ENCODE measurements around the gene ACAN.

The ACAN gene

GRCh38 chr15:88803241-88803919, at the start of gene ACAN:
TSS of gene ACAN (plus strand) at chr15:88803436. CDS start at chr15:88836207, 32,771 bp downstream.
- H3K4me3 ChIP-seq (ENCODE audit: low read depth, low read length): no peak within 1 kb of the TSS
- TF ChIP-seq CTCF (IDR thresholded peaks at IDR 0.05; ENCODE audit: borderline replicate concordance, insufficient read depth, low read depth, low read length): no peak

- no peak overlapping the region for H3K4me3 ChIP-seq (ENCODE audit: low read depth, low read length)
- no peak for TF ChIP-seq CTCF (IDR thresholded peaks at IDR 0.05; ENCODE audit: borderline replicate concordance, insufficient read depth, low read depth, low read length)
These were observed 46.7 kb upstream of the ACAN start for GRCh38 chr15:88756521-88756920.

GRCh38 chr15:88756921-88757320, 46.3 kb upstream of the ACAN start:
- no peak for TF ChIP-seq CTCF (IDR thresholded peaks at IDR 0.05; ENCODE audit: borderline replicate concordance, insufficient read depth, low read depth, low read length)
- H3K4me3 ChIP-seq (ENCODE audit: low read depth, low read length): no peak overlapping the region

GRCh38 chr15:88759872-88760271, 43.4 kb upstream of the ACAN start:
- H3K4me3 ChIP-seq (ENCODE audit: low read depth, low read length): no peak overlapping the region
- TF ChIP-seq CTCF (IDR thresholded peaks at IDR 0.05; ENCODE audit: borderline replicate concordance, insufficient read depth, low read depth, low read length): no peak

GRCh38 chr15:88764448-88764847, 38.8 kb upstream of the ACAN start:
- TF ChIP-seq CTCF (IDR thresholded peaks at IDR 0.05; ENCODE audit: borderline replicate concordance, insufficient read depth, low read depth, low read length): no peak

GRCh38 chr15:88765212-88765611, 38.0 kb upstream of the ACAN start:
- H3K4me3 ChIP-seq (ENCODE audit: low read depth, low read length): no peak overlapping the region
- no peak for TF ChIP-seq CTCF (IDR thresholded peaks at IDR 0.05; ENCODE audit: borderline replicate concordance, insufficient read depth, low read depth, low read length)

More at GRCh38 chr15:88764448-88764847, 38.8 kb upstream of the ACAN start:
- no peak overlapping the region for H3K4me3 ChIP-seq (ENCODE audit: low read depth, low read length)
